Ovary (tissue), 9 donors: ENCODE results near the gene SPEN. TPM values are rescaled to one million over a fixed set of nuclear protein-coding genes. Genes with fewer than 3 reads are reported as not detected.

Experiments
- DNase-seq, 5 donors: peaks; one replicate each; pipeline ENCODE4 v3.0.0-alpha.2; 2019 to 2020
- H3K27ac ChIP-seq, 2 donors: fragments of 200-600 bp; one replicate each; pipeline versions ENCODE4 v1.5.1 to v1.8.0; 2019 to 2022
- H3K27me3 ChIP-seq: fragments of 200-600 bp; one replicate; pipeline ENCODE4 v1.8.0; 2022
- H3K36me3 ChIP-seq: fragments of 200-600 bp; sonication (generic); one replicate; pipeline ENCODE4 v1.5.1; 2019
- H3K4me1 ChIP-seq: one replicate; pipeline ENCODE4 v1.8.1; 2013; ENCODE audit warnings: mild to moderate bottlenecking, moderate library complexity; ENCODE audit not compliant: insufficient read depth
- H3K4me3 ChIP-seq: fragments of 200-600 bp; sonication (generic); one replicate; pipeline ENCODE4 v1.5.1; 2017
- H3K9me3 ChIP-seq, 2 donors: fragments of 200-600 bp in 1 of 2; sonication (generic) in 1 of 2; one replicate each; pipeline versions ENCODE4 v1.5.1 to v1.8.1; 2013 to 2019; ENCODE audit warnings: mild to moderate bottlenecking in 1 of 2, moderate library complexity in 1 of 2
- CTCF ChIP-seq, 3 donors: fragments of 450-650 bp in 2 of 3; fragments of 200-600 bp in 1 of 3; IDR thresholded peaks; one replicate each; pipeline versions ENCODE4 v1.5.1 to v1.8.0; 2016 to 2022; ENCODE audit warnings: antibody characterized with exemption in 3 of 3, mild to moderate bottlenecking in 1 of 3
- EP300 ChIP-seq: sonication (generic); formaldehyde crosslinking; IDR thresholded peaks from one replicate; pipeline ENCODE4 v1.6.1; 2017; ENCODE audit warnings: antibody characterized with exemption
- POLR2A ChIP-seq: fragments of 450-650 bp; IDR thresholded peaks from one replicate; pipeline ENCODE4 v1.6.1; 2017; ENCODE audit warnings: antibody characterized with exemption, mild to moderate bottlenecking, moderate library complexity
- WGBS, 3 donors: extraction: QIAGEN DNeasy Blood & Tissue Kit in 1 of 3; methylation state at CpG; one replicate each; pipeline versions ENCODE4 v1.1.5 to v1.1.7; 2013 to 2017; 5-methylcytosine and 5-hydroxymethylcytosine counted together
- intact Hi-C, 4 donors: fragments of 100-400 bp; cut with DNase I; formaldehyde crosslinking; loops; one replicate each; pipeline versions ENCODE4 v1.11.0 to v1.15.1; 2022 to 2023
- polyA plus RNA-seq, 2 donors: library from polyadenylated mRNA; stranded (reverse); fragments of 200-250 nt in 1 of 2; fragments of 350-450 nt in 1 of 2; fragmentation: Illumina TruSeq in 1 of 2; extraction: RNeasy Lipid Tissue Mini Kit (QIAGEN cat#74804) in 1 of 2; gene quantifications; one replicate each; pipeline ENCODE4 v1.2.3, GENCODE V29; 2013 to 2014
- total RNA-seq, 7 donors: library from RNA; depleted of rRNA in 2 of 7; stranded (reverse); fragments of >200 nt in 2 of 7; fragmentation: NEBNext Ultra II Directional in 3 of 7; extraction: Animal tissue kit (Norgen Biotek cat#: 25700) in 3 of 7; gene quantifications; one replicate each; pipeline versions ENCODE4 v1.1.0 to v1.2.4, GENCODE V29; 2016 to 2023
- donor health status: DM: no; HTN: no; CAD: no; lungs with moderate emphysema.
- donor health status: DM: no; HTN: no; CAD: no.
- donor health status: Bipolar disorder and iron deficiency.
- donor health status: DM: yes; HTN: yes; CAD: no.
- donor health status: DM: no; HTN: no; CAD: no.
- donor health status: DM: yes; HTN: yes; CAD: no.

SPEN gene
- total and polyA plus RNA-seq, 9 donors = 30.5 to 93.2 (median 62.9) TPM

- intact Hi-C loops = no loop called here
- TF ChIP-seq EP300 (no peak), CTCF (IDR thresholded peaks at IDR 0.05) (no peak), POLR2A (no peak)
- Histone ChIP-seq H3K36me3 (no peaks in the 10 kb centered on the region), H3K27me3 (no peaks in the 10 kb centered on the region), H3K27ac (no peak overlapping the region), H3K9me3 (no peaks in the 10 kb centered on the region), H3K4me1 (peaks cover 12% of the 10 kb centered on the region), H3K4me3 (no peak overlapping the region)
- WGBS, 3 donors = 53 to 71% (median 57%) methylated on average over 3 of the region's 3 CpGs
- DNase-seq = peak in 1 of 5 donors; percentile 8
These were observed 5.4 kb downstream of the SPEN start for GRCh38 chr1:15852828-15853302.

GRCh38 chr1:15856888-15857287 is 9.4 kb downstream of the SPEN start:
- Histone ChIP-seq H3K27ac (no peak overlapping the region), H3K27me3 (no peaks in the 10 kb centered on the region), H3K9me3 (no peaks in the 10 kb centered on the region), H3K36me3 (no peaks in the 10 kb centered on the region), H3K4me1 (peaks cover 12% of the 10 kb centered on the region), H3K4me3 (no peak overlapping the region)
- TF ChIP-seq EP300 = no peak
- TF ChIP-seq CTCF (IDR thresholded peaks at IDR 0.05) = no peak
- TF ChIP-seq POLR2A = no peak
- intact Hi-C loops = no loop called here
- 90 to 93% (median 90%) methylated on average over 5 of the region's 5 CpGs for WGBS, 3 donors
- no peak for DNase-seq

GRCh38 chr1:15858069-15858670 is 10.7 kb downstream of the SPEN start:
- H3K4me1 ChIP-seq = peaks cover 12% of the 10 kb centered on the region
- TF ChIP-seq EP300 = no peak
- no peak for DNase-seq
- no peaks in the 10 kb centered on the region for H3K36me3 ChIP-seq
- H3K9me3 ChIP-seq = no peaks in the 10 kb centered on the region
- no peaks in the 10 kb centered on the region for H3K27me3 ChIP-seq
- H3K4me3 ChIP-seq = no peak overlapping the region
- intact Hi-C loops = no loop called here
- WGBS, 3 donors = 87 to 89% (median 87%) methylated on average over 6 of the region's 6 CpGs
- no peak overlapping the region for H3K27ac ChIP-seq

GRCh38 chr1:15858672-15859372 is 11.3 kb downstream of the SPEN start:
- no peak overlapping the region for H3K27ac ChIP-seq
- H3K36me3 ChIP-seq = no peaks in the 10 kb centered on the region
- intact Hi-C loops = no loop called here
- peaks cover 9% of the 10 kb centered on the region for H3K4me1 ChIP-seq
- H3K27me3 ChIP-seq = no peaks in the 10 kb centered on the region
- WGBS, 3 donors = 84 to 91% (median 87%) methylated on average over 8 of the region's 8 CpGs
- DNase-seq = no peak
- H3K4me3 ChIP-seq = no peak overlapping the region
- no peaks in the 10 kb centered on the region for H3K9me3 ChIP-seq
- no peak for TF ChIP-seq CTCF (IDR thresholded peaks at IDR 0.05)
- no peak for TF ChIP-seq EP300
- no peak for TF ChIP-seq POLR2A
